Vagina (tissue), 2 donors: ENCODE data around the gene AVPR1B.

Experiments
- POLR2A ChIP-seq, 2 donors: fragments of 450-650 bp; IDR thresholded peaks; one replicate each; pipeline ENCODE4 v1.6.1; 2017; ENCODE audit warnings: antibody characterized with exemption in 2 of 2, mild to moderate bottlenecking in 2 of 2, moderate library complexity in 2 of 2
- POLR2AphosphoS5 ChIP-seq, 2 donors: sonication (generic); formaldehyde crosslinking; IDR thresholded peaks; one replicate each; pipeline ENCODE4 v1.9.0; 2017; ENCODE audit warnings: antibody characterized with exemption in 2 of 2, mild to moderate bottlenecking in 2 of 2, low read depth in 1 of 2; ENCODE audit not compliant: insufficient read depth in 1 of 2
- TF ChIP-seq, protein P1 (sequence below), 3 experiments: fragments of 450-650 bp in 2 of 3; fragments of 200-600 bp in 1 of 3; sonication (generic) in 1 of 3; IDR thresholded peaks; one replicate each; pipeline ENCODE4 v1.5.1; 2017 to 2019; ENCODE audit warnings: antibody characterized with exemption in 3 of 3, mild to moderate bottlenecking in 2 of 3, moderate library complexity in 2 of 3

GRCh38 chr1:206068314-206068713 lies 48.9 kb downstream of the AVPR1B start:
- TF ChIP-seq, protein P1, sequence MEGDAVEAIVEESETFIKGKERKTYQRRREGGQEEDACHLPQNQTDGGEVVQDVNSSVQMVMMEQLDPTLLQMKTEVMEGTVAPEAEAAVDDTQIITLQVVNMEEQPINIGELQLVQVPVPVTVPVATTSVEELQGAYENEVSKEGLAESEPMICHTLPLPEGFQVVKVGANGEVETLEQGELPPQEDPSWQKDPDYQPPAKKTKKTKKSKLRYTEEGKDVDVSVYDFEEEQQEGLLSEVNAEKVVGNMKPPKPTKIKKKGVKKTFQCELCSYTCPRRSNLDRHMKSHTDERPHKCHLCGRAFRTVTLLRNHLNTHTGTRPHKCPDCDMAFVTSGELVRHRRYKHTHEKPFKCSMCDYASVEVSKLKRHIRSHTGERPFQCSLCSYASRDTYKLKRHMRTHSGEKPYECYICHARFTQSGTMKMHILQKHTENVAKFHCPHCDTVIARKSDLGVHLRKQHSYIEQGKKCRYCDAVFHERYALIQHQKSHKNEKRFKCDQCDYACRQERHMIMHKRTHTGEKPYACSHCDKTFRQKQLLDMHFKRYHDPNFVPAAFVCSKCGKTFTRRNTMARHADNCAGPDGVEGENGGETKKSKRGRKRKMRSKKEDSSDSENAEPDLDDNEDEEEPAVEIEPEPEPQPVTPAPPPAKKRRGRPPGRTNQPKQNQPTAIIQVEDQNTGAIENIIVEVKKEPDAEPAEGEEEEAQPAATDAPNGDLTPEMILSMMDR (IDR thresholded peaks at IDR 0.05), result no peak
- TF ChIP-seq POLR2A (IDR thresholded peaks at IDR 0.05) (no peak), POLR2AphosphoS5 (IDR thresholded peaks at IDR 0.05; ENCODE audit: insufficient read depth in 1 of 2, low read depth in 1 of 2) (no peak)
